AG09309 (cell line): ENCODE data around the gene CEP192.

ENCODE experiments used
- DNase-seq: peaks from one replicate; pipeline ENCODE4 v3.0.0-alpha.2; 2010; ENCODE audit warnings: low read depth
- H3K4me3 ChIP-seq: 2 replicates; pipeline ENCODE4 v1.5.1; 2011; ENCODE audit warnings: mild to moderate bottlenecking, low read depth, low read length, moderate library complexity; ENCODE audit not compliant: control insufficient read depth
- TF ChIP-seq, protein P1 (sequence below): IDR thresholded peaks from 2 replicates; pipeline ENCODE4 v1.5.1; 2011; ENCODE audit warnings: mild to moderate bottlenecking, low read depth, low read length, inconsistent platforms; ENCODE audit not compliant: insufficient read depth, control insufficient read depth; ENCODE audit errors: missing control alignments

The CEP192 gene

DNA sequence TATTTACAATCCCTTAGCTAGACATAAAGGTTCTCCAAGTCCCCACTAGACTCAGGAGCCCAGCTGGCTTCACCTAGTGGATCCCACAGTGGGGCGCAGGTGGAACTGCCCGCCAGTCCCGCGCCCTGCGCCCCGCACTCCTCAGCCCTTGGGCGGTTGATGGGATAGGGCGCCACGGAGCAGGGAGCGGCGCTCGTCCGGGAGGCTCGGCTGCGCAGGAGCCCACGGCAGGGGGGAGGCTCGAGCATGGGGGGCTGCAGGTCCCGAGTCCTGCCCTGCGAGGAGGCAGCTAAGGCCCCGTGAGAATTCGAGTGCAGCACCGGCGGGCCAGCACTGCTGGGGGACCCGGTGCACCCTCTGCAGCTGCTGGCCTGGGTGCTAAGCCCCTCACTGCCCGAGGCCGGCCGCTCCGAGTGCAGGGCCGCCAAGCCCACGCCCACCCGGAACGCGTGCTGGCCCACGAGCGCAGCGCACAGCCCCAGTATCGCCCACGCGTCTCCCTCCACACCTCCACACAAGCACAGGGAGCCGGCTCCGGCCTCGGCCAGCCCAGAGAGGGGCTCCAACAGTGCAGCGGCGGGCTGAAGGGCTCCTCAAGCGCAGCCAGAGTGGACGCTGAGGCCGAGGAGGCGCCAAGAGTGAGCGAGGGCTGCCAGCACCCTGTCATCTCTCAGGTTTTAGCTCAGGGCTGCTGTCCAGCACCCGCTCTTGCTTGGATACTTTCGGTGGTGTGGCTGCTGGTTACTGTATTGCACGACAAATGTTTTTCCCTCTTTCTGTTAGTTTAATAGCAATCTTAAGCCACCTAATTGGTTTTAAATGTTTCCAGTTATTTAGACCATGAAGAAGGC, 143.6 kb downstream of the CEP192 start:
- no peak for DNase-seq
- TF ChIP-seq, protein P1, sequence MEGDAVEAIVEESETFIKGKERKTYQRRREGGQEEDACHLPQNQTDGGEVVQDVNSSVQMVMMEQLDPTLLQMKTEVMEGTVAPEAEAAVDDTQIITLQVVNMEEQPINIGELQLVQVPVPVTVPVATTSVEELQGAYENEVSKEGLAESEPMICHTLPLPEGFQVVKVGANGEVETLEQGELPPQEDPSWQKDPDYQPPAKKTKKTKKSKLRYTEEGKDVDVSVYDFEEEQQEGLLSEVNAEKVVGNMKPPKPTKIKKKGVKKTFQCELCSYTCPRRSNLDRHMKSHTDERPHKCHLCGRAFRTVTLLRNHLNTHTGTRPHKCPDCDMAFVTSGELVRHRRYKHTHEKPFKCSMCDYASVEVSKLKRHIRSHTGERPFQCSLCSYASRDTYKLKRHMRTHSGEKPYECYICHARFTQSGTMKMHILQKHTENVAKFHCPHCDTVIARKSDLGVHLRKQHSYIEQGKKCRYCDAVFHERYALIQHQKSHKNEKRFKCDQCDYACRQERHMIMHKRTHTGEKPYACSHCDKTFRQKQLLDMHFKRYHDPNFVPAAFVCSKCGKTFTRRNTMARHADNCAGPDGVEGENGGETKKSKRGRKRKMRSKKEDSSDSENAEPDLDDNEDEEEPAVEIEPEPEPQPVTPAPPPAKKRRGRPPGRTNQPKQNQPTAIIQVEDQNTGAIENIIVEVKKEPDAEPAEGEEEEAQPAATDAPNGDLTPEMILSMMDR, result no peak
- no peak overlapping the region for H3K4me3 ChIP-seq

DNA sequence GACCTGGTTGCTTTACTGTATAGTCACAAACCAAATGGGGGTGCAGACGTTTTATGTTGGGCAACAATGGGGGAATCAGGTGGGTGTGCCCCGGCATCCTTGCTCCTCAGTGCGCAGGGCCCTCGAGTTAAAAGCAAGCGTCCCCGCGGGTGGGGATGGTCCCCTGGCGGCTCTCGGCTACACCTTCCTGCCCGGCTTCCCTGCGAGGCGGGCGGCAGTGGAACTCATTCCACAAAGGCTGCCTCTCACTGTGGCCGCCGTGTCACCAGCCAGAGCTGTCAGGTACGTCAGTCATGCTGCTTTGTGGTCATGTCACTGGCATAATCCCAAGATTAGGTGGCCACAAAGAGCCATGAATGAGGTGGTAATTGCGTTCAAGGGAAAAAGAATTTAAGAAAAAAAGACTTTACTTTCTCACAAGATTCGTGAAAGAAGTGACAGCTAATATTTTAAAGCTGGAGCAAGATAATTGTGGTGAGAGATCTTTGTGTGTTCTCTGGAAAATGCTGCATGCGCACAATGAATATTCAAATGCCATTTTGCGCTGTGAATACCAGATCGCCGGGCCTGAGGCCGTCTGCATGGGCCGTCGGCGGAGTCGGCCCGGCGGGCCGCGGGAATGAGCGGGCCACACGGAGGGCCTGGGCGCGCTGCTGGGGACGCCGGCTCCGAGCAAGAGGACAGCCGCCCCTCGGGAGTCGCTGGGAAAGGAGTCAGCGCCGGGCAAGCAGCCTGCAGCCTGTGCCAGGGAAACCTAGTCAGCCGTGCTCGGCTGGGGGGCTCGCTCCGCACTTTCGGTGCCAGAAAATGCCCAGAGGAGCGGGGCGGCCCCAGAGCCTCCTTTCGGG, 145.1 kb downstream of the CEP192 start:
- DNase-seq, result no peak
- TF ChIP-seq, protein P1, result no peak
- peak overlapping the region; percentile 67 for H3K4me3 ChIP-seq

DNA sequence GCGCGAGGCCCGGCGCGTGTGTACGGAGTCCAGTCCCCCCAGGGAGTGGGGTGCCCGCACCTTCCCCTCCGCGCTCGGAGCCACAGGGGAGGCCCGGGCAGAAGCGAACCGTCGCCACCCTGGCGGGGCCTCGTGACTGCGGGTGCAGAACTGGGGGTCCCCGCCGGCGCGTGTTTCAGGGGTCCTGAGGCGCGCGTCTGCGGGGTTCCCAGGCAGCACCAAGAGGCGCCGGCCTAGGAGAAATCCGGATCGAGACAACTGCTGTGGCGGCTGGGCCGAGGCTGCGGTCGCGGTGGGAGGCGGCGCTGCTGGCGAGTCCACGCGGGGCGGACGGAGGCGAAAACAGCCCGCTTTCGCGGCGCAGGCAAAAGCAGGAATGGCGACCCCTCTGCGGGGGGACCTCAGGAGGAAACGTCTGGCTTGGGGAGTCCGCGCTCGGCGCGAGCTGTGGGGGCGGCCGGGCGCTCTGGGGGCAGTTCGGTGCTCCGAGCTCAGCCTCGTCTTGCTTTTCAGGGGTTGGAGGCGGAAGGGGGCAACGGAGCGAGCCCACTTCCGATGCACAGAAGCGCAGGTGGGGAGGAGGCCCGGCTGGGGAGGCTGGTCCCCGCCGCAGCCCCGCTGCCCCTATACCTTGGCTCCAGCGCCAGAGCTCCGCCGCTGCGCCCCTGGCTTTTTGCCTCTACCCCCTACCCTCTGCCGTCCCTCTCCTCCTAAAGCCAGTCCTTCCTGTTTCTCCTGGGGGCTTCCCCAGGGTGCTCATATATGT, 145.9 kb downstream of the CEP192 start:
- TF ChIP-seq, protein P1, result no peak
- DNase-seq, result no peak
- peak overlapping the region; percentile 67 for H3K4me3 ChIP-seq

DNA sequence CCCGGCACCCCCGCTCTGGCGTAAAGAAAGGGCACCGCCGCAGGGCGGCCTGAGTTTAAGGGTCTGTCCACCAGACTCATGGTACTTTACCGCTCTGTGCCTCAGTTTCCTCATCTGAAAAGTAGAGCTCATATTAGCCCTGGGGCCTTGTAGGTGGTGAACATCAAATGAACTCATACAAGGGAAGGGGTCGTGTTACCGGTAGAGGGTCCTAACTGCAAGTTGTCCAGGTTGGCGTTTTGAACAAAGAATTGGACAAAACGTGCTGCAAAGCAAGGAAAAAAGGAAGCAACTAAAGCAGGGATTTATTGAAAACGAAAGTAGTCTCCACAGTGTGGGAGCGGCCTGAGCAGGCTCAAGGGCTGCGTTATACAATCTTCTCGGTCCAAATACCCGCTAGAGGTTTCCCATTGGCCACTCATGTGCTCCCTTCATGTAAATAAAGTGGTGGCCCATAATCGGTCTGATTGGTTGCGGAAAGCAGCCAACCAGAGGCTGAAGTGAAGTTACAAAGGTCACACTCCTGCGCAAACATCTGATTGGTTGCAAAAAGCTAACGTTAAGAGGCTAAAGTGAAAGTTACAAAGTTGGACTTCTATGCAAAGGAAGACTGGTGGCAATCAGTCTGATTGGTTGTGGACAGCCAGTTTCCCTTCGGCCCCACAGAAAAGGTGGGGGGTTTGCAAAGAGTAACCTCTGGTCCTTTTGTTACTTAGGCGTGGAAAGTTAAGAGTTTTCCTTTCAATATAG, 146.7 kb downstream of the CEP192 start:
- no peak for DNase-seq
- peak overlapping the region; percentile 67 for H3K4me3 ChIP-seq
- TF ChIP-seq, protein P1, result no peak

DNA sequence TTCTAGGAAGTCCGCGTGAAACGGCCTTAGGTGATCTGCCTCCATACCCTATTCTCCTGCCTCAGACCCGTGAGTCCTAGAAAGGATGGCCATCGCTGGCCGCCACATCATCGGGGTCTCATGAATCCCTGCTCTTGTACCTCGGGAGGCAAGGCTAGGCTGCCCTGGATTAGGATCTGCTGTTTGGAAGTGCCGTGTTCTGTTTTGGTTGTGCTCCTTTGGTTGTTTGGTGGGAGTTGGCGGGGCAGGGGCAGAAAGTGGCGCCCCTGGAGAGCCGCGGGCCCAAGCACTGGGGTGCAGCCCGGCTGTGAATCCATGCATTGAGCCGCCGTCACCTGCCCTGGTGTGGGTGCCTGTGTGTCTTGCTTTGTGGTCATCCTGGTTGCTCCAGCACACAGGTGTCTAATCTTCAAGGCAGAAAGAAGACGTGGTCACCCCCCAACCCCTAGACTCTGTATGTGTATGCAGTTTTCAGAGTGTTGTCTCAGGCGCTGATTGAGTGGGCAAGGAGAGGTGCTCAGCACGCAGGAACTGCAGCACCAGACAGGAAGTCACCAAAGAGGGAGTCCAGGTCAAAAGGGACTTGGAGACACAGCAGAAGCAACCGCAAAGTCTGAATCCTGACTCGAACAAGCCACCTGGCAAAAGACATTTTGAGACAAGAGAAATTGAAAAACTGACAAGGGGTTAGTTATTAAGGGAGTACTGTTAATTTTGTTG, 147.4 kb downstream of the CEP192 start:
- no peak overlapping the region for H3K4me3 ChIP-seq

More for the DNA sequence above, 147.4 kb downstream of the CEP192 start:
- TF ChIP-seq, protein P1, result no peak
- no peak for DNase-seq
